Measurements from ENCODE around the gene HTRA1. TPM values are rescaled to one million over a fixed set of nuclear protein-coding genes. Genes with fewer than 3 reads are reported as not detected.

The HTRA1 gene
- total RNA-seq, 1 donor from 2014 or later, result not detected

- intact Hi-C loops (cut with micrococcal nuclease), result no loop called here
These were observed 32.9 kb downstream of the HTRA1 start for GRCh38 chr10:122494173-122494820.

GRCh38 chr10:122494833-122495232, 33.5 kb downstream of the HTRA1 start:
- intact Hi-C loops (cut with micrococcal nuclease), result no loop called here

DNA sequence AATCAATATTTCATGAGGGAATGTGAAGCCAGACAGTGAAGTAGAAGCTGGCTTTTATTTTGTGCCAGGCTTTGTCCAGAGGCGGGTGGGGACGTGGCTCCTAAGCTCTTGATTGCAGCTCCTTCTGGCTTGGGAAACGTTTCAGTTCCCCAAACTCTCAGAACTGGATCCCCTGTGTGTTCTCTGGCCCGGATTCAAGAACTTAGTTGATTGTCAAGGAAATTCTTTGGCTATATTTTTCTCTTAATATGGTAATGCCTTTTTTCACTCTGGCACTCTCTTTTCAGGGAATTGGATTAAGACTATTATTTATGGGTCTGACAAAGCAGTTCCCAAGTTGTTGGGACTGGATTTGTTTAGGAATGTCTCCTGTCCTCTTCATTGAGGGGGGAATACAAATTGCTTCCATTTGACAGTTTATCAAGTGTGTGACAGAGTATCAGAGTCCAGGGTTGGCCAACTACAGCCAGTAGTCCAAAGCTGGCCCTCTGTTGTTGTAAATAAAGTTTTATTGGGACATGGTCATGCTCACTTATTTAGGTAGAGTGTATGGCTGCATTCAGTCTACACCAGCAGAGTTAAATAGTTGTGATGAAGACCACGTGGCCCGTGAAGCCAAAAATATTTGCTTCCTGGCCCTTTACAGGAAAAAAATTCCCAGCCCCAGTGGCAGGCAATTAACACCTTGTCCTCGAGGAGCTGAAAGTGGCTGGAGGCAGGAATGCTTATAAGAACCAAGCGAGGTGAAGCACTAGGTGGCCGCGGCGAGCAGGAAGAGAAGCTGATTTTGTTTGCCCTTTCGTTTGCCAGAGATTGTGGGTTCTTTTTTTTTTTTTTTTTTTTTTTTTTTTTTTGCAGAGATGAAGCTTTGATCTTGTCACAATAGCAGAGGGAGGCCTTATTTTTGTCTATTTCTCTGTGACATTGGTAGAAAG, 34.3 kb downstream of the HTRA1 start:
- intact Hi-C loops (cut with micrococcal nuclease), result no loop called here

- intact Hi-C loops (cut with micrococcal nuclease), result no loop called here
These were observed 35.9 kb downstream of the HTRA1 start for GRCh38 chr10:122497241-122497640.

DNA sequence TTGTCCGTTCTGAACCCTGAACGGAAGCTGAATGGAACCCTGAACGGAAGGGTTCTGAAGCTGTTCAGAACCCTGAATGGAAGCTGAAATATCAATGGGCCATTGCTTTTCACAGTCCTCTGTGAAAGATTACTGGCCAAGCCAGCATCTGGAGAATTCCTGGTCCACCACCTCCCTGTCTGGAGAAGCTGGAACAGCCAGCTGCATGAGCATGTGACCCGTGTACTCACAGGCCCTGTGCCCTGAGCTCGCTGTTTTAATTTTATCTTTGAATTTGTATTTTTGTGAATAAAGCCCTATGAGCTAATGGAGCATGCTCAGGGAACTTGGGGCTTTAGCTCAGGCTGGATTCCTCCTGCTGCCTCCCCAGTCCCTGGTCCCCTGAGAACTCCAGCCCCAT, 37.2 kb downstream of the HTRA1 start:
- intact Hi-C loops (cut with micrococcal nuclease), result no loop called here

GRCh38 chr10:122499012-122499411, 37.7 kb downstream of the HTRA1 start:
- intact Hi-C loops (cut with micrococcal nuclease), result no loop called here

GRCh38 chr10:122499491-122499941, 38.2 kb downstream of the HTRA1 start:
- intact Hi-C loops (cut with micrococcal nuclease), result no loop called here

DNA sequence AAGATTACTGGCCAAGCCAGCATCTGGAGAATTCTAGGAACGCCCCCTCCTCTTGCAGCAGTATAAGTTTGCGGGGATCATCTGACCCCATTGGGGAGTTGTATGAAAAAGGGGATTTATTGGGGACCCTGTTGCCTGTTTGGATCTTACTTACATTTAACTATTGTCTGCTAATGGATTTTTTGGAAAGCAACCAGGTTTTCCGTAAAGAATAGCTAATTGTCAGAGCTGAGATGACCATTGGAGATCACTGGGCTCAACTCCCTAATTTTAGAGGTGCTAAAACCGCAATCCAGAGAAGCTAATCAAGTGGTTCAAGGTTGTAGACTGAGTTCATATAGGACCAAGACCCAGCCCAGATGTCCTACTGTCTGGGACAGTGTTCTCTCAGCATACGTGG, 38.8 kb downstream of the HTRA1 start:
- intact Hi-C loops (cut with micrococcal nuclease), result no loop called here

GRCh38 chr10:122500726-122501125, 39.4 kb downstream of the HTRA1 start:
- intact Hi-C loops (cut with micrococcal nuclease), result no loop called here

DNA sequence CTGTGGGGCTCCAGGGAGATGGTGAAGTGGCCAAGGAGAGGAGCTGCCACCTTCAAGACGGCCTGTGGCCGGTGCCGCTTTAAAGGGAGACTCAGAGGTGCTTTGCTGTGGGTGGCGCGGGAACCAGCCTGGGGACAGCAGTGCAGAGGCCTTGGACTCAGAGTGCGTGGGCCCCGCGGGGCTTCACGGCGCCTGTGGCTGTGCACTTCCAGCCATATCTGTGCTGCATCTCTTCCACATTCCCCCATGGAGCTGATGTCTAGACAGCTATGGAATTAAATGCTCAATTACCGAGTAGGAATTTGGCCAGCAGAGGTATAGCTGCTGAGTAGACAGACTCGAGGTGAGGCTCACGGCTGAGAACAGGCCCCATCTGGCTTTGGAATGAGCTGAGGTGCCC, 41.7 kb downstream of the HTRA1 start:
- intact Hi-C loops (cut with micrococcal nuclease), result no loop called here

- intact Hi-C loops (cut with micrococcal nuclease), result no loop called here
These were observed 42.7 kb downstream of the HTRA1 start for GRCh38 chr10:122503886-122504609.

DNA sequence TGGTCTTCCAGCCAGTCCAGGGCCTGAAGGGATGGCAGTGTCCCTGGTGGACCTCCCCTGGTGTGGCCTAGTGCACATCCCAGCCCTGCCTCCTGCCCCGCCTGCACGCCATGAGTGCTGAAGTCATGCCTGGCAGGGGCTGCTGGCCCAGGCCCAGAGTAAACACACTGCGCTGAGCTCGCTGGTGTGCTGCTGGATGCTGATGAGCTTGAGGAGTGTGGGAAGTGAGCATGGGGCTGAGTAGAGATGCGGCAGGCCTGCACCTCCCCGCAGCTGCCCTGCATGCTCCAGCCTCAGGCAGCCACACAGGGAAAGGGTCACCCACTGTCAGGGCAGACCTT, 43.2 kb downstream of the HTRA1 start:
- intact Hi-C loops (cut with micrococcal nuclease), result no loop called here

DNA sequence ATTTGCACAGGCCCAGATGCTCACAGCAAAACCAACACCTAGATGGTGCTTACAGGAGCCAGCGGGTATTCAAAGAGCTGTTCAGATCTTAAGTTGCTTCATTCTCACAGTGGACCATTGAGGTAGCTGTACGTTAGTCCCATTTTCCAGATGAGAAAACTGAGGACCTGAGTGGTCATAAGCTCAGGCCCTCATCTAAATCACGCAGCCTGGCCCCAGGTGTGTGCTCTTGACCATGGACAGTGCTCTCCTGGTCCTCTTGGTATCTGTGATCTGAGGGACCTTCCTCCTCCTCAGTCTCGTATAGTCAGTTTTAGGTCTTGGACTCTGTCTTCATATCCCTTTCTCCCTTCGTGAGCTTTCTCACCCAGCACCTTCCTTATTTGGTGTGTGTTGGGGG, 43.7 kb downstream of the HTRA1 start:
- intact Hi-C loops (cut with micrococcal nuclease), result no loop called here

GRCh38 chr10:122505885-122506645, 44.7 kb downstream of the HTRA1 start:
- intact Hi-C loops (cut with micrococcal nuclease), result no loop called here

DNA sequence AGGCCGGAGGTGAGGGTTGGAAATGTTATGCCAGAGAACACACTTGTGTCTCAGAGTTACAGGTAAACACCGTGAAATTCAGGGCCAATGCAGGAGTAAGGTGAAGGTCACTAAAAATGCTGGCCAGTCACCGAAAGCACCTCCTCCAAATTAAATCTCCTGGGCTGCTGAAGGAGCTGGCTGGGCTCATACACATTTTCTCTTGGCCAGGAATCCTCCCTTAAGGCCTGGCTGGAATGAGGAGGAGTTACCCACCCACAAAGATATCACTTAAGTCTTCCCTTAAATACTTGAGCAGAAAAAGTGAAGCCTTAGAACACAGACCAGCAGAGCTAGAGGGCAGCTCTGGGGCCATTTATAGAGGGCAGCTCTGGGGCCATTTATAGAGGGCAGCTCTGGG, 46.3 kb downstream of the HTRA1 start:
- intact Hi-C loops (cut with micrococcal nuclease), result no loop called here

GRCh38 chr10:122508021-122508420, 46.7 kb downstream of the HTRA1 start:
- intact Hi-C loops (cut with micrococcal nuclease), result no loop called here

GRCh38 chr10:122509323-122509722, 48.0 kb downstream of the HTRA1 start:
- intact Hi-C loops (cut with micrococcal nuclease), result no loop called here

DNA sequence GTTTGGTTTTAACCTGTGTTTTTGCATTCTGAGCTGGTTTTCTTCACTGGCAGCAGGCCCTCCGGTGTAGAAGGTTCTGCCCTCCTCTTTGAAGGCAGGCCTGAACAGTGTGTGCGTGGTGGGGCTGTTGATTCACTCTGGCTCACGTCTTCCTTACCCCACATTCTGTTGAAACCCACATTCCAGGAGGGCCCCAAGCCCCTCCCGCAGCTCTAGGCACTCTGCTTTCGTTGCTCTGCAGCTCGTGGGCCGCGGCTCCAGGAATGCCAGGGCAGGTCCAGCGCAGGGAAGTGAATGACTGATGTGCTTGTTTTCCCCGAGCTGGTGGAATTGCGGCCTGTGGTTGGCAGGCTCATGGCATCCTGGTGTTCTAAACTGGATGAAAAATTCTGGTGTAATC, 49.0 kb downstream of the HTRA1 start:
- intact Hi-C loops (cut with micrococcal nuclease), result no loop called here

GRCh38 chr10:122510736-122511135, 49.4 kb downstream of the HTRA1 start:
- intact Hi-C loops (cut with micrococcal nuclease), result no loop called here

GRCh38 chr10:122513053-122513452, 51.7 kb downstream of the HTRA1 start:
- intact Hi-C loops (cut with micrococcal nuclease), result no loop called here

Data from T-helper 1 cell treated with Interleukin-12 subunit alpha and Interleukin-12 subunit beta and Interleukin-4 antibody, amounts not matched to agents 30 ng/mL and 1 ng/mL, for 36 hours (primary cell).